HL-60 (cell line): ENCODE results near the gene LRBA.

ENCODE experiments used
- SPI1 ChIP-seq: IDR thresholded peaks from 2 replicates; pipeline ENCODE4 v1.6.1; 2012; ENCODE audit warnings: low read depth, mild to moderate bottlenecking, borderline replicate concordance
- TF ChIP-seq, protein P1 (sequence below): IDR thresholded peaks from one replicate; pipeline ENCODE4 v1.5.1; 2011; ENCODE audit warnings: low read length, control low read depth, inconsistent platforms; ENCODE audit not compliant: insufficient read depth

DNA sequence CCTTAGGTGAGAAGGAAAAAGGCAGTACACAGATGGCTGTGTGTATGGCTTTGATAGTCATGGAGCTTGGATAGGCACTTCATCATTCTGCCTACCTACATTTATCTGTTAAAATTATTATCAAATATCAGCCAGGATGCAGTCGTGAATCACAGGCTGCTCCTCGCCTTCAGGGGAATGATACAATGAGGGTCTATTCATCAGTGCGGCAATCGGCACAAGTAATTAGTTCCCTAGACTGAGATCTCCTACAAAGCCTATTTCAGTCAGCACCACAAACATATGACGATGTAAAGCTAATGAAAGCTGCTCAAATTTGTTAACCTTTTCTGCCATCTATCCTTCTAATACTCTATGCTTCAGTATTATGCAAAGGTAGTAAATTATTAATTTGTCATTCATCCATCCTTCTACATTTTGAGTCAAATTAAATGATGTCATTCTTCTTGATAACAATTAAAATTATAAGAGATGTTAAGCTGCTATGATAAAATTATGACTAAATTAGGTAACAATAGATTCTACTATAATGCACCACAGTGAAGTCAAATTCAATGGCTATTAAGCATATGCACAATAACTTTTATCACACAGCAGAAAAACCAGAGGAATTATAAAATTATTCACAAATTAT lies 414.2 kb downstream of the LRBA start:
- TF ChIP-seq, protein P1, sequence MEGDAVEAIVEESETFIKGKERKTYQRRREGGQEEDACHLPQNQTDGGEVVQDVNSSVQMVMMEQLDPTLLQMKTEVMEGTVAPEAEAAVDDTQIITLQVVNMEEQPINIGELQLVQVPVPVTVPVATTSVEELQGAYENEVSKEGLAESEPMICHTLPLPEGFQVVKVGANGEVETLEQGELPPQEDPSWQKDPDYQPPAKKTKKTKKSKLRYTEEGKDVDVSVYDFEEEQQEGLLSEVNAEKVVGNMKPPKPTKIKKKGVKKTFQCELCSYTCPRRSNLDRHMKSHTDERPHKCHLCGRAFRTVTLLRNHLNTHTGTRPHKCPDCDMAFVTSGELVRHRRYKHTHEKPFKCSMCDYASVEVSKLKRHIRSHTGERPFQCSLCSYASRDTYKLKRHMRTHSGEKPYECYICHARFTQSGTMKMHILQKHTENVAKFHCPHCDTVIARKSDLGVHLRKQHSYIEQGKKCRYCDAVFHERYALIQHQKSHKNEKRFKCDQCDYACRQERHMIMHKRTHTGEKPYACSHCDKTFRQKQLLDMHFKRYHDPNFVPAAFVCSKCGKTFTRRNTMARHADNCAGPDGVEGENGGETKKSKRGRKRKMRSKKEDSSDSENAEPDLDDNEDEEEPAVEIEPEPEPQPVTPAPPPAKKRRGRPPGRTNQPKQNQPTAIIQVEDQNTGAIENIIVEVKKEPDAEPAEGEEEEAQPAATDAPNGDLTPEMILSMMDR = no peak
- no peak for TF ChIP-seq SPI1
